Measurements from ENCODE around the gene MKRN3.

DNA sequence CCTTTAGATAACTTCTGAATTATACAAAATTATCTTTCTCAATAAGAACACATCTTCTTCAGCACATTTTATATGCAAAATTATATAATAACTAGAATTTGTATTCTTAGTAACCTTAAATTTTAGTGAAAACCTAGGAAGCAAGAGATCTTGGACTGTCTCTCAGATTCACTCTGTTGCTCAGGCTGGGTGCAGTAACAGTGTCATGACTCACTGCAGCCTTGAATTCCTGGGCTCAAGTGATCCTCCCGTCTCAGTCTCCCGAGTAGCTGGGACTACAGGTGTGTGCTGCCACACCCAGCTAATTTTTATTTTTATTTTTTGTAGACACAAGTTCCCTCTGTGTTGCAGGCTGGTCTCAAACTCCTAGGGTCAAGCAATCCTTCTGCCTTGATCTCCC is 29.9 kb downstream of the MKRN3 start:
- TF ChIP-seq, protein P1, sequence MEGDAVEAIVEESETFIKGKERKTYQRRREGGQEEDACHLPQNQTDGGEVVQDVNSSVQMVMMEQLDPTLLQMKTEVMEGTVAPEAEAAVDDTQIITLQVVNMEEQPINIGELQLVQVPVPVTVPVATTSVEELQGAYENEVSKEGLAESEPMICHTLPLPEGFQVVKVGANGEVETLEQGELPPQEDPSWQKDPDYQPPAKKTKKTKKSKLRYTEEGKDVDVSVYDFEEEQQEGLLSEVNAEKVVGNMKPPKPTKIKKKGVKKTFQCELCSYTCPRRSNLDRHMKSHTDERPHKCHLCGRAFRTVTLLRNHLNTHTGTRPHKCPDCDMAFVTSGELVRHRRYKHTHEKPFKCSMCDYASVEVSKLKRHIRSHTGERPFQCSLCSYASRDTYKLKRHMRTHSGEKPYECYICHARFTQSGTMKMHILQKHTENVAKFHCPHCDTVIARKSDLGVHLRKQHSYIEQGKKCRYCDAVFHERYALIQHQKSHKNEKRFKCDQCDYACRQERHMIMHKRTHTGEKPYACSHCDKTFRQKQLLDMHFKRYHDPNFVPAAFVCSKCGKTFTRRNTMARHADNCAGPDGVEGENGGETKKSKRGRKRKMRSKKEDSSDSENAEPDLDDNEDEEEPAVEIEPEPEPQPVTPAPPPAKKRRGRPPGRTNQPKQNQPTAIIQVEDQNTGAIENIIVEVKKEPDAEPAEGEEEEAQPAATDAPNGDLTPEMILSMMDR (IDR thresholded peaks at IDR 0.05): no peak
- no peak for TF ChIP-seq TEAD4 (IDR thresholded peaks at IDR 0.05; ENCODE audit: borderline replicate concordance, insufficient read depth)
- TF ChIP-seq POLR2AphosphoS5 (IDR thresholded peaks at IDR 0.05; ENCODE audit: low read depth, low read length): no peak
- TF ChIP-seq, protein P2, sequence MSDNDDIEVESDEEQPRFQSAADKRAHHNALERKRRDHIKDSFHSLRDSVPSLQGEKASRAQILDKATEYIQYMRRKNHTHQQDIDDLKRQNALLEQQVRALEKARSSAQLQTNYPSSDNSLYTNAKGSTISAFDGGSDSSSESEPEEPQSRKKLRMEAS (IDR thresholded peaks at IDR 0.05; ENCODE audit: low read depth): no peak
- no peak for TF ChIP-seq JUND (IDR thresholded peaks at IDR 0.05)
- no peak for TF ChIP-seq EP300 (IDR thresholded peaks at IDR 0.05; ENCODE audit: borderline replicate concordance in 1 of 2, low read depth in 1 of 2, low read length in 1 of 2)
- TF ChIP-seq TCF12 (IDR thresholded peaks at IDR 0.05): no peak
